ENCODE measurements around the gene ADD2.
"Not testable (repeated sequence)": the region's sequence is repeated elsewhere in the genome, so short reads cannot be mapped to it uniquely, and the experiment has no call there.

ADD2 gene

GRCh38 chr2:70750320-70750719 is 17.7 kb downstream of the ADD2 start:
- FAIRE-seq = no peak

- FAIRE-seq = no peak
Measured at GRCh38 chr2:70748002-70748784, 19.8 kb downstream of the ADD2 start.

GRCh38 chr2:70747284-70747683 is 20.7 kb downstream of the ADD2 start:
- FAIRE-seq = no peak

- FAIRE-seq = no peak
Measured at GRCh38 chr2:70746094-70746974, 21.7 kb downstream of the ADD2 start.

GRCh38 chr2:70745276-70745825 is 22.6 kb downstream of the ADD2 start:
- no peak for FAIRE-seq

GRCh38 chr2:70744397-70744796 is 23.6 kb downstream of the ADD2 start:
- FAIRE-seq = no peak

GRCh38 chr2:70743677-70744076 is 24.3 kb downstream of the ADD2 start:
- no peak for FAIRE-seq

GRCh38 chr2:70743068-70743467 is 24.9 kb downstream of the ADD2 start:
- no peak for FAIRE-seq

- FAIRE-seq = not testable (repeated sequence)
Measured at GRCh38 chr2:70739492-70739891, 28.5 kb downstream of the ADD2 start.

- FAIRE-seq = no peak
Measured at GRCh38 chr2:70738159-70738558, 29.8 kb downstream of the ADD2 start.

- FAIRE-seq = no peak
Measured at GRCh38 chr2:70735071-70735470, 32.9 kb downstream of the ADD2 start.

GRCh38 chr2:70733646-70734180 is 34.3 kb downstream of the ADD2 start:
- no peak for FAIRE-seq

GRCh38 chr2:70732766-70733645 is 35.0 kb downstream of the ADD2 start:
- no peak for FAIRE-seq

- no peak for FAIRE-seq
Measured at GRCh38 chr2:70730730-70731129, 37.3 kb downstream of the ADD2 start.

GRCh38 chr2:70729647-70730046 is 38.4 kb downstream of the ADD2 start:
- no peak for FAIRE-seq

- no peak for FAIRE-seq
Measured at GRCh38 chr2:70728128-70728527, 39.9 kb downstream of the ADD2 start.

- FAIRE-seq = no peak
Measured at GRCh38 chr2:70726947-70727725, 40.9 kb downstream of the ADD2 start.

- FAIRE-seq = no peak
Measured at GRCh38 chr2:70725505-70725904, 42.5 kb downstream of the ADD2 start.

- no peak for FAIRE-seq
Measured at GRCh38 chr2:70724366-70724765, 43.6 kb downstream of the ADD2 start.

GRCh38 chr2:70723286-70723885 is 44.6 kb downstream of the ADD2 start:
- no peak for FAIRE-seq

GRCh38 chr2:70720124-70720523 is 47.9 kb downstream of the ADD2 start:
- no peak for FAIRE-seq

Data from TTC549 (cell line).